DMS153 (cell line): ENCODE measurements around the gene CFAP251.
"Not testable (repeated sequence)": the region's sequence is repeated elsewhere in the genome, so short reads cannot be mapped to it uniquely, and the experiment has no call there.

Source experiments
- DNase-seq: peaks from one replicate; lab custom pipeline; 2025; lab: John Stamatoyannopoulos, UW

The CFAP251 gene

GRCh38 chr12:122029620-122030423 lies 111.4 kb downstream of the CFAP251 start:
- DNase-seq = no peak

DNA sequence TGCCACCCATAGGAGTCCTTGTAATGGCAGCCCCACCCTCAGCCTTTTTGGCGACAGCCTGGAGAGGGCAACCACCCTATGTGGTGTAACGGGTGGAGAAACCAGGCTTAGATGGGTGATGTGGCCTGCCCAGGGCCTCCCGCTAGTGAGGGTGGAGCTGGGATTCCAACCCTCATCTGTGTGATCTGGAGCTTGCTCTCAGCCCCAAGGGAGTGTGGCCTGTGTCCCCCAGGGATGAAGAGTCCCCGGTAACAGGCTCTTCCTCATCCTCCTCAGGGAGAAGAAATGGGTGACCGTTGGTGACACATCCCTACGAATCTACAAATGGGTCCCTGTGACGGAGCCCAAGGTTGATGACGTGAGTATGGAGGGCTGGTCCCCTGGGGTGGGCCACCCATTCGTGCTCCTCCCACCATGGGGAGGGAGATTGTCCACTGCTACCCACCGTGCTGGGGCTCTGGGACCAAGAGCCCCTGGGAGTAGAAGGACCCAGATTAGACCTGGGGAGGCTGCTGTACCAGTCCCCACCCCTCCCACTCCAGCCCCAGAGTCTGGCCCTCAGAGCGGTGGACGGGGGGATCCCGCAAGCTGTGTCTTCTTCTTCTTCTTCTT lies 112.1 kb downstream of the CFAP251 start:
- DNase-seq = no peak

DNA sequence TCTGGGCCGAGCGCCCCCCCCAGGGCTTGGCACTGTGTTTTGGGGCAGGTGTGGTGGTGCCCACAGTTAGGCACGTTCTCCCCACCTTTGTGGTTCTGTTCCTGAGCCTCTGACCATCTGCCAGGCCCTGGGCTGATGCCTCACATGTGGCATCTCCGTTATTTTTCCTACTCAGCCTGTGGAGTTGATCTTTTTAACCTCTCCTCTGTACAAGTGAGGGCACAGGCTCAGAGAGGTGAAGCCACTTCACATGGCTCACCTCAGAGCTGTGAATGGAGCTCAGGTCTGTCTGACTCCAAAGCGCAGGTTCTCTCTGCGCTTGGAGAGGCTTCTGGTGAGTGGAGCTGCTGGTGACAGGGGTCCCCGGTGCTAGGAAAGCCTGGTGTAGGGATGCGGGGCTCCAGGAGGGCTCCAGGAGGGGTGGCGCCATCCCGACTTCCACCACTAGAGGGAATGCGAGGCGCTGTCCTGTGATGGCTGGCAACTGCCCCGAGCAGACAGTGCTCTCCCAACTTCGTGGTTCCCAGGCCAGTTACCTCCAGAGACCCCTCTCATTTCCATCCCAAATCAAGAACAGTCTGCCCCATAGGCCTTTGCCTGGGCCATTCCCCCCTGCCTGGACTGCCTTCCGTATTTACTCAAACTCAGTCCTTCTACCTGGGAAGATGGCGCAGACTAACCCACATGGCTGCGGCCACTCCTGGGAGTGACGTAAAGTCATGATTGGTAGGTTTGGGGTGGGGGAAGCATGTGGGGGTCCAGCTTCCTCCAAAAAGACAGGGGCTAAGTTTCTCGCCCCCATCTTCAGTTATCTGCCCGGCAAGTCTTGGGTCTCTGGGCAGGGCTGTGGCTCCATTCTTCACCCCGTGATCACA lies 113.2 kb downstream of the CFAP251 start:
- no peak for DNase-seq

- no peak for DNase-seq
Observed at GRCh38 chr12:122032580-122032979, 114.2 kb downstream of the CFAP251 start.

DNA sequence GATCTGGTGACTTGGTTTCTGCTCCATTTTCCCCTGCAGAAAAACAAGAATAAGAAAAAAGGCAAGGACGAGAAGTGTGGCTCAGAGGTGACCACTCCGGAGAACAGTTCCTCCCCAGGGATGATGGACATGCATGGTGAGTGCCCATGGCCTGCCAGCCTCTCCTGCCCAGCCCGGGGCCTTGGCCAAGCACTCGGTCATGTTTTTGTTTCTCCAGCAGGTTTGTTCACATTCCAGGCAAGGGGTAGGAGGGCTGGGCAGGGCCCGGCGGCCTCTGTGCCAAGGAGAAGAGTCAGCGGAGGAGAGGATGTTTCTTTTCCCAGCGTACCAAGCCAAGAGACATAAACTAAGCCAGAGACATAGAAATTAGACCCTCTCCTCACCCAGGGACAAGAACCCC lies 116.9 kb downstream of the CFAP251 start:
- DNase-seq = no peak

DNA sequence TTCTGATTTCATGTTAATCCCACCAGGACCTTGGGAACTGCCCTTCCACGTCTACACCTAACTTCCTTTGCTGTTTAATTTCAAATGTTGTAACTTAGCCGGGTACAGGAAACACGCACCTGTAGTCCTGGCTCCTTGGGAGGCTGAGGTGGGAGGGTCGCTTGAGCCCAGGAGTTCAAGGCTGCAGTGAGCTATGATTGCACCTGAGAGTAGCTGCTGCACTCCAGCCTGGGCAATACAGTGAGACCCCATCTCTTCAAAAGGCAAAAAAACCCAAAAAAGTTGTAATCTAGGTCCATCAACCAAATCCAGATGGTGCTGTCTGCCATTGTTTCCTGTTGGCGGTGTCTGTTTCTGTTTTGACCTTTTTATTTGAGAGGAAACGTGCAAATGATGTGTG lies 117.8 kb downstream of the CFAP251 start:
- no peak for DNase-seq

- no peak for DNase-seq
Observed at GRCh38 chr12:122040579-122041386, 122.4 kb downstream of the CFAP251 start.

DNA sequence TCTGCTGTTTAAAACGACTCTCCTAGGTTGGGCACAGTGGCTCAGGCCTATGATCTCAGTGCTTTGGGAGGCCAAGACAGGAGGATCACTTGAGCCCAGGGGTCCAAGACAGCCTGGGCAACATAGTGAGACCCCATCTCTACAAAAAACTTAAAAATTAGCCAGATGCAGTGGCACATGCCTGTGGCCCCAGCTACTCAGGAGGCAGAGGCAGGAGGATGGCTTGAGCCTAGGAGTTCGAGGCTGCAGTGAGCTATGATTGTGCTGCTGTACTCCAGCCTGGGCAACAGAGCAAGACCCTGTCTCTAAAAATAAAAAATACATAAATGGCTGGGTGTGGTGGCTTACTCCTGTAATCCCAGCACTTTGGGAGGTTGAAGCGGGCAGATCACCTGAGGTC lies 123.1 kb downstream of the CFAP251 start:
- not testable (repeated sequence) for DNase-seq

- no peak for DNase-seq
Observed at GRCh38 chr12:122042910-122043309, 124.5 kb downstream of the CFAP251 start.

DNA sequence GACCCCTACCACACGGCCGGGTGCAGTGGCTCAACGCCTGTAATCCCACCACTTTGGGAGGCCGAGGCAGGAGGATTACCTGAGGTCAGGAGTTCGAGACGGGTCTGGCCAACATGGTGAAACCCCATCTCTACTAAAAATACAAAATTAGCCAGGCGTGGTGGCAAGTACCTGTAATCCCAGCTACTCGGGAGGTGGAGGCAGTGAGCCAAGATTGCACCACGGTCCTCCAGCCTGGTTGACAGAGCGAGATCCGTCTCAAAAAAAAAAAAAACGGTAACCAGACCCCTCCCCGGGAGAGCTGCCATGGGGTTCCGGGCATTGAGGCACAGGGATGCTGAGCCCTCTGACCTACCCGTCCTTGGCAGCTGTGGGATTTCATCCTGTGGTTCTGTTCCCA lies 125.1 kb downstream of the CFAP251 start:
- no peak for DNase-seq

DNA sequence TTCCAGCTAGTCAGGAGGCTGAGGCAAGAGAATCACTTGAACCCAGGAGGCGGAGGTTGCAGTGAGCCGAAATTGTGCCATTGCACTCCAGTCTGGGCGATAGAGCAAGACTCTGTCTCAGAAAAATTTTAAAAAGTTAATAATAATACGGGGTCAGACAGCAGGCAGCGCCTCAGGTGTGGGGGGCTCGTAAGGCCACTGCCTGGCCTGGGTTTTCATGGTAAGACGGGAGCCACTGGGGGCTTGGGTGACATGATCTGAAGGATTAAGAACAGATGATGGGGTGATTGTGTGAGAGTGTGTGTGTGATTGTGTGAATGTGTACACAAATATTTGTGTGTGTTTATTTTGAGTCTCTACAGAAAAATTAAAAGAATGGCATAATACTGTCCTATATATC lies 126.9 kb downstream of the CFAP251 start:
- no peak for DNase-seq

DNA sequence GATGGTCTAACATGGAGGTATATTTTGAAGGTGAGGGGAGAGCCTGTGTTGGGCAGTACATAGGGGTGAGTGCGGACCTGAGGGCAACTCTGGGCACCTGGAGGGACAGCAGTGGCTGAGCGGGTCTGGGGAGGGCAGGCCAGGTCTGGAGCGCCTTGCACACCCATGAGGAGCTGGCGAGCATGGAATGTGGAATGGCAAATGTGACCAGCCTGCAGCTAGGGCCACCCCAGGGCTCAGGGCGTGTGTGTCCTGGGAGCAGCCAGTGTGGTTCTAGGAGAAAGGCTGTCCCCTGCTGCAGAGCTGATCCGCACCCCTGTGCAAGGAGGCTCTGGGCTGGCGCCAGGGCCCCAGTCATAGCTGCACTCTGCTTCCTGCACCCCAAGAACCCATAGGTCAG lies 127.8 kb downstream of the CFAP251 start:
- DNase-seq = no peak

- no peak for DNase-seq
Observed at GRCh38 chr12:122048151-122048550, 129.8 kb downstream of the CFAP251 start.

DNA sequence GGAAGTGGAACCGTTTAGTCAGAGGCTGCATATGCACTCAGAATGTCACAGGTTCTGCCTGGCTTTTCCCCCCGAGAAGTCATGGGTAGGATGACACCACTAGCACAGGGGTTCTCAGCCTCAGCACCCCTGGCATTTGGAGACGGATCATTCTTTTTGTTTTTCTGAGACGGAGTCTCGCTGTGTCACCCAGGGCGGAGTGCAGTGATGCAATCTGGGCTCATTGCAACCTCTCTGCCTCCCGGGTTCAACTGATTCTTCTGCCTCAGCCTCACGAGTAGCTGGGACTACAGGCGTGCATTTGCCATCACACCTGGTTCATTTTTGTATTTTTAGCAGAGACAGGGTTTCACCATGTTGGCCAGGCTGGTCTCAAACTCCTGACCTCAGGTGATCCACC lies 131.4 kb downstream of the CFAP251 start:
- DNase-seq = no peak

GRCh38 chr12:122050706-122051105 lies 132.3 kb downstream of the CFAP251 start:
- DNase-seq = no peak

- DNase-seq = no peak
Observed at GRCh38 chr12:122051231-122051876, 133.0 kb downstream of the CFAP251 start.

GRCh38 chr12:122052285-122052684 lies 133.9 kb downstream of the CFAP251 start:
- DNase-seq = no peak
